Peyer's patch (tissue), 4 donors: ENCODE results near the gene NBPF12.
"Not testable (repeated sequence)": the region's sequence is repeated elsewhere in the genome, so short reads cannot be mapped to it uniquely, and the experiment has no call there.

Experiments used
- POLR2A ChIP-seq, 2 donors: fragments of 450-650 bp; IDR thresholded peaks; one replicate each; pipeline ENCODE4 v1.5.1; 2017; ENCODE audit warnings: antibody characterized with exemption in 2 of 2, mild to moderate bottlenecking in 2 of 2, moderate library complexity in 2 of 2
- TF ChIP-seq, protein P1 (sequence below), 6 experiments: fragments of 450-650 bp in 4 of 6; fragments of 200-600 bp in 2 of 6; sonication (generic) in 1 of 6; IDR thresholded peaks; one replicate each; pipeline ENCODE4 v1.5.1; 2017 to 2019; ENCODE audit warnings: antibody characterized with exemption in 6 of 6, mild to moderate bottlenecking in 3 of 6, moderate library complexity in 1 of 6

DNA sequence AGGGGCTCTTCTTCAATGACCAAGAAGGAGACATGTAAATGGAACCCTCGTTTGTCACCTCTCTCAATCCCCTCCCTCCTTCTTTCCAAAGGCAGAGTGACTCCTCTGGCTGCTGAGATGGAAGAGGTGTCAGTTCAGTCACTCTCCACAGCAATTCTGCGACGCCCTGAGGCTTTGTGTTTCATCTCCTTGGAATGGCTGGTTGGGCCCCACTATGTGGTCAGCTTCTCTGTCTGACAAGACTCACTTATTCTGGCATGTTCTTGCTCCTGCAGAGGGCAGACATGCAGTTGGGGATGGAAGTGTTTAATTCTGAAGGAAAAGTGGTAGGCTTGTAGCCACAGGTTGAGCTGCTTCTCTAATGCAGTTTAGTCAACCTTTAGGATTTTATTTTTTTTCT is 25.1 kb upstream of the NBPF12 start:
- TF ChIP-seq, protein P1, sequence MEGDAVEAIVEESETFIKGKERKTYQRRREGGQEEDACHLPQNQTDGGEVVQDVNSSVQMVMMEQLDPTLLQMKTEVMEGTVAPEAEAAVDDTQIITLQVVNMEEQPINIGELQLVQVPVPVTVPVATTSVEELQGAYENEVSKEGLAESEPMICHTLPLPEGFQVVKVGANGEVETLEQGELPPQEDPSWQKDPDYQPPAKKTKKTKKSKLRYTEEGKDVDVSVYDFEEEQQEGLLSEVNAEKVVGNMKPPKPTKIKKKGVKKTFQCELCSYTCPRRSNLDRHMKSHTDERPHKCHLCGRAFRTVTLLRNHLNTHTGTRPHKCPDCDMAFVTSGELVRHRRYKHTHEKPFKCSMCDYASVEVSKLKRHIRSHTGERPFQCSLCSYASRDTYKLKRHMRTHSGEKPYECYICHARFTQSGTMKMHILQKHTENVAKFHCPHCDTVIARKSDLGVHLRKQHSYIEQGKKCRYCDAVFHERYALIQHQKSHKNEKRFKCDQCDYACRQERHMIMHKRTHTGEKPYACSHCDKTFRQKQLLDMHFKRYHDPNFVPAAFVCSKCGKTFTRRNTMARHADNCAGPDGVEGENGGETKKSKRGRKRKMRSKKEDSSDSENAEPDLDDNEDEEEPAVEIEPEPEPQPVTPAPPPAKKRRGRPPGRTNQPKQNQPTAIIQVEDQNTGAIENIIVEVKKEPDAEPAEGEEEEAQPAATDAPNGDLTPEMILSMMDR (IDR thresholded peaks at IDR 0.05): not testable (repeated sequence)
- not testable (repeated sequence) for TF ChIP-seq POLR2A (IDR thresholded peaks at IDR 0.05)
